ENCODE data around the gene CRCP. TPM values are rescaled to one million over a fixed set of nuclear protein-coding genes. Genes with fewer than 3 reads are reported as not detected.

Gene CRCP
- total RNA-seq, 1 donor from 2014 or later, result 26.8 TPM

GRCh38 chr7:66099232-66099550 lies 15.5 kb upstream of the CRCP start:
- H3K4me1 Mint-ChIP-seq (ENCODE audit: low read depth, unreplicated experiment), result peaks cover 5% of the 10 kb centered on the region
- peaks cover 2% of the 10 kb centered on the region for H3K36me3 Mint-ChIP-seq (ENCODE audit: low read depth, unreplicated experiment)
- DNase-seq (ENCODE audit: low read depth) (no peak), FAIRE-seq (no peak)
- Histone ChIP-seq H3K9me3 (ENCODE audit: insufficient read depth, low read depth, low read length) (no peaks in the 10 kb centered on the region), H3K36me3 (ENCODE audit: insufficient read depth, low read length) (no peaks in the 10 kb centered on the region), H3K4me1 (ENCODE audit: insufficient read depth, low read length) (peaks cover 13% of the 10 kb centered on the region), H3K4me3 (ENCODE audit: insufficient read depth, low read depth, low read length) (no peak overlapping the region), H3K4me2 (ENCODE audit: low read length) (peak overlapping the region; percentile 99), H4K20me1 (ENCODE audit: insufficient read depth, low read length) (no peaks in the 10 kb centered on the region), H3K9ac (ENCODE audit: low read length) (peak overlapping the region; percentile 78), H3K79me2 (ENCODE audit: insufficient read depth, low read length) (no peaks in the 10 kb centered on the region), H2AFZ (ENCODE audit: low read depth, low read length) (no peak overlapping the region), H3K27me3 (ENCODE audit: insufficient read depth, low read length) (no peaks in the 10 kb centered on the region), H3K27ac (ENCODE audit: low read depth, low read length) (no peak overlapping the region)
- H3K27me3 Mint-ChIP-seq (ENCODE audit: low read depth, unreplicated experiment), result no peaks in the 10 kb centered on the region
- no peaks in the 10 kb centered on the region for H3K9me3 Mint-ChIP-seq (ENCODE audit: unreplicated experiment)
- TF ChIP-seq EZH2 (IDR thresholded peaks at IDR 0.05; ENCODE audit: insufficient read depth, low read length), result no peak
- no peak for TF ChIP-seq CTCF (IDR thresholded peaks at IDR 0.05; ENCODE audit: insufficient read depth, low read depth, low read length)
- H3K27ac Mint-ChIP-seq (ENCODE audit: unreplicated experiment), result no peak overlapping the region
- H3K4me3 Mint-ChIP-seq (ENCODE audit: unreplicated experiment), result no peak overlapping the region

- Histone ChIP-seq H3K36me3 (ENCODE audit: insufficient read depth, low read length) (no peaks in the 10 kb centered on the region), H3K27ac (ENCODE audit: low read depth, low read length) (peak overlapping the region; percentile 45), H3K4me3 (ENCODE audit: insufficient read depth, low read depth, low read length) (peak overlapping the region; percentile 60), H3K4me1 (ENCODE audit: insufficient read depth, low read length) (peaks cover 13% of the 10 kb centered on the region), H3K27me3 (ENCODE audit: insufficient read depth, low read length) (no peaks in the 10 kb centered on the region), H2AFZ (ENCODE audit: low read depth, low read length) (peak overlapping the region; percentile 94), H3K79me2 (ENCODE audit: insufficient read depth, low read length) (no peaks in the 10 kb centered on the region), H4K20me1 (ENCODE audit: insufficient read depth, low read length) (no peaks in the 10 kb centered on the region), H3K9me3 (ENCODE audit: insufficient read depth, low read depth, low read length) (no peaks in the 10 kb centered on the region), H3K9ac (ENCODE audit: low read length) (peak overlapping the region; percentile 78), H3K4me2 (ENCODE audit: low read length) (peak overlapping the region; percentile 99)
- TF ChIP-seq CTCF (IDR thresholded peaks at IDR 0.05; ENCODE audit: insufficient read depth, low read depth, low read length), result no peak
- no peak for TF ChIP-seq EZH2 (IDR thresholded peaks at IDR 0.05; ENCODE audit: insufficient read depth, low read length)
- Mint-ChIP-seq H3K27ac (ENCODE audit: unreplicated experiment) (peak overlapping the region; percentile 66), H3K4me1 (ENCODE audit: low read depth, unreplicated experiment) (peaks cover 5% of the 10 kb centered on the region), H3K4me3 (ENCODE audit: unreplicated experiment) (peak overlapping the region; percentile 67), H3K9me3 (ENCODE audit: unreplicated experiment) (no peaks in the 10 kb centered on the region), H3K36me3 (ENCODE audit: low read depth, unreplicated experiment) (peaks cover under 1% of the 10 kb centered on the region), H3K27me3 (ENCODE audit: low read depth, unreplicated experiment) (no peaks in the 10 kb centered on the region)
- FAIRE-seq (no peak), DNase-seq (ENCODE audit: low read depth) (peak; percentile 93)
These were observed 14.9 kb upstream of the CRCP start for GRCh38 chr7:66099551-66100407.

Data from astrocyte (in vitro differentiated cells and primary cell).